CD14-positive monocyte (primary cell): ENCODE measurements around the gene OR2W3. TPM values are rescaled to one million over a fixed set of nuclear protein-coding genes. Genes with fewer than 3 reads are reported as not detected.

Experiments
- DNase-seq, 3 donors: peaks; one replicate each; pipeline ENCODE4 v3.0.0-alpha.2; 2011 to 2022
- H2AFZ ChIP-seq: 2 replicates; pipeline ENCODE4 v1.6.0; 2012; ENCODE audit warnings: mild to moderate bottlenecking, low read depth, low read length, inconsistent platforms; ENCODE audit not compliant: insufficient read depth, poor library complexity, severe bottlenecking
- H3K27ac ChIP-seq, 2 donors: 1 replicate in 1 of 2; 2 replicates in 1 of 2; pipeline ENCODE4 v1.5.1; 2012 to 2013; ENCODE audit warnings: low read length in 2 of 2, control low read depth in 1 of 2, inconsistent platforms in 1 of 2, low read depth in 1 of 2, mild to moderate bottlenecking in 1 of 2
- H3K27me3 ChIP-seq, 2 donors: one replicate each; pipeline versions ENCODE4 v1.6.0 to v1.6.1; 2011 to 2013; ENCODE audit warnings: low read length in 2 of 2; ENCODE audit not compliant: control insufficient read depth in 2 of 2, insufficient read depth in 2 of 2
- H3K36me3 ChIP-seq, 2 donors: replicated peaks in 1 of 2; 1 replicate in 1 of 2; 2 replicates in 1 of 2; pipeline versions ENCODE4 v1.5.1 to v1.6.1; 2012 to 2013; ENCODE audit warnings: low read length in 2 of 2, control low read depth in 1 of 2, inconsistent platforms in 1 of 2, mild to moderate bottlenecking in 1 of 2; ENCODE audit not compliant: insufficient read depth in 2 of 2, control insufficient read depth in 1 of 2
- H3K4me1 ChIP-seq, 2 donors: 1 replicate in 1 of 2; 2 replicates in 1 of 2; pipeline versions ENCODE4 v1.5.1 to v1.6.1; 2012 to 2013; ENCODE audit warnings: low read length in 2 of 2, control low read depth in 1 of 2, inconsistent platforms in 1 of 2, mild to moderate bottlenecking in 1 of 2, moderate library complexity in 1 of 2; ENCODE audit not compliant: insufficient read depth in 2 of 2, control insufficient read depth in 1 of 2
- H3K4me2 ChIP-seq: replicated peaks from 2 replicates; pipeline ENCODE3; 2012; ENCODE audit warnings: low read length, moderate library complexity, mild to moderate bottlenecking; ENCODE audit not compliant: poor library complexity, severe bottlenecking; ENCODE audit errors: extremely low read depth
- H3K4me3 ChIP-seq, 3 experiments: fragments of 200-600 bp in 1 of 3; sonication (generic) in 1 of 3; replicated peaks in 1 of 3; 1 replicate in 2 of 3; 2 replicates in 1 of 3; pipeline ENCODE4 v1.5.1; 2011 to 2013; ENCODE audit warnings: low read length in 3 of 3, mild to moderate bottlenecking in 3 of 3, control low read depth in 2 of 3, low read depth in 2 of 3, inconsistent platforms in 1 of 3, moderate library complexity in 1 of 3
- H3K79me2 ChIP-seq: 2 replicates; pipeline ENCODE4 v1.6.0; 2012; ENCODE audit warnings: mild to moderate bottlenecking, control low read depth, inconsistent platforms, low read length, moderate library complexity; ENCODE audit not compliant: insufficient read depth
- H3K9ac ChIP-seq: 2 replicates; pipeline ENCODE4 v1.6.0; 2017; ENCODE audit warnings: low read length, mild to moderate bottlenecking; ENCODE audit not compliant: insufficient read depth, poor library complexity, severe bottlenecking
- H3K9me3 ChIP-seq, 2 donors: replicated peaks in 1 of 2; 1 replicate in 1 of 2; 2 replicates in 1 of 2; pipeline versions ENCODE4 v1.5.1 to v1.6.1; 2012 to 2013; ENCODE audit warnings: low read length in 2 of 2, control low read depth in 1 of 2; ENCODE audit not compliant: control insufficient read depth in 1 of 2, insufficient read depth in 1 of 2
- H4K20me1 ChIP-seq: 2 replicates; pipeline ENCODE4 v1.6.0; 2012; ENCODE audit warnings: mild to moderate bottlenecking, low read length, control low read depth, moderate library complexity; ENCODE audit not compliant: insufficient read depth
- H3K27ac Mint-ChIP-seq, 7 donors: one replicate each; pipeline ENCODE4 v1.8.0; 2020; ENCODE audit warnings: mild to moderate bottlenecking in 7 of 7, mixed read lengths in 7 of 7, moderate library complexity in 6 of 7, inconsistent platforms in 2 of 7
- H3K27me3 Mint-ChIP-seq, 3 donors: one replicate each; pipeline ENCODE4 v1.8.0; 2021 to 2022; ENCODE audit warnings: low read depth in 3 of 3, mild to moderate bottlenecking in 3 of 3, mixed read lengths in 3 of 3, moderate library complexity in 3 of 3, inconsistent platforms in 1 of 3
- H3K36me3 Mint-ChIP-seq, 2 donors: one replicate each; pipeline ENCODE4 v1.8.0; 2020; ENCODE audit warnings: mixed read lengths in 2 of 2, inconsistent platforms in 1 of 2, mild to moderate bottlenecking in 1 of 2
- H3K4me1 Mint-ChIP-seq: one replicate; pipeline ENCODE4 v1.8.0; 2020; ENCODE audit warnings: mild to moderate bottlenecking, mixed read lengths
- H3K4me3 Mint-ChIP-seq, 2 donors: one replicate each; pipeline ENCODE4 v1.8.0; 2020; ENCODE audit warnings: mild to moderate bottlenecking in 2 of 2, mixed read lengths in 2 of 2, moderate library complexity in 1 of 2
- H3K9me3 Mint-ChIP-seq, 7 donors: one replicate each; pipeline ENCODE4 v1.8.0; 2020 to 2022; ENCODE audit warnings: mixed read lengths in 7 of 7, mild to moderate bottlenecking in 6 of 7, moderate library complexity in 6 of 7, inconsistent platforms in 2 of 7
- WGBS: methylation state at CpG from one replicate; pipeline ENCODE4 v1.1.5; 2013; ENCODE audit warnings: missing lambda C conversion rate; ENCODE audit not compliant: insufficient coverage; 5-methylcytosine and 5-hydroxymethylcytosine counted together
- intact Hi-C, 2 donors: fragments of 100-400 bp; cut with micrococcal nuclease; formaldehyde crosslinking; loops; one replicate each; pipeline versions ENCODE4 v1.15.0 to v1.15.1; 2023
- polyA plus RNA-seq, 3 donors: library from polyadenylated mRNA; depleted of rRNA in 1 of 3; unstranded in 2 of 3; stranded (reverse) in 1 of 3; fragments of 300-500 nt in 2 of 3; fragments of >200 nt in 1 of 3; fragmentation: Illumina TruSeq in 2 of 3; gene quantifications; 1 replicate in 2 of 3; 2 replicates in 1 of 3; pipeline ENCODE4 v1.2.3, GENCODE V29; 2012 to 2021
- TF ChIP-seq, protein P1 (sequence below): fragments of 200-600 bp; IDR thresholded peaks from one replicate; pipeline ENCODE4 v1.8.0; 2022; ENCODE audit warnings: antibody characterized with exemption, mild to moderate bottlenecking

OR2W3 gene
- polyA plus RNA-seq, 3 donors, result 0.09 to 0.31 TPM; not detected in 1

DNA sequence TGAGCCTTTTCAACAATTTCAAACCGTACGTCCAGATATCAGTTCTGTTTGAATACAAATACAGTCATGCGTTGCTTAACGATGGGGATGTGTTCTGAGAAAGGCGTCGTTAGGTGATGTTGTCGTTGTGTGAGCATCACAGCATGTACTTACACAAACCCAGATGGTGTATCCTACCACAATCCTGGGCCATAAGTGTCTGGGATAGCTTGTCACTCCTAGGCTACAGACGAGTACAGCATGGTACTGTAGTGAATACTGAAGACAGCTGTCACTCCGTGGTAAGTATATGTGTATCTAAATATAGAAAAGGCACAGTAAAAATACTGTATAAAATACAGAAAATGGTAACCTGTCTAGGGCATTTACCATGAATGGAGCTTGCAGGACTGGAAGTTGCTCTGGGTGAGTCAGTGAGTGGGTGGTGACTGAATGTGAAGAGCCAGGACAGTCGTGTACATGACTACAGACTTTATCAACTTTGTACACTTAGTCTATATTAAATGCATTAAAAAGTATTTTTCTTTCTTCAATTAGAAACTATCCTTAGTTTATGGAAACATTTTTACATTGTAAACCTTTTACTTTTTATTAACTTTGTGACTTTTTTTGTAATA, 10.5 kb upstream of the OR2W3 start:
- H3K27me3 ChIP-seq, result no peaks in the 10 kb centered on the region
- no peak overlapping the region for H3K4me3 ChIP-seq
- Mint-ChIP-seq H3K27ac (peak overlapping the region in 1 of 7 donors; percentile 18), H3K36me3 (no peaks in the 10 kb centered on the region), H3K4me1 (no peaks in the 10 kb centered on the region), H3K4me3 (no peak overlapping the region), H3K27me3 (no peaks in the 10 kb centered on the region), H3K9me3 (peaks cover 0 to 5% (median 0%) of the 10 kb centered on the region in 7 donors)
- intact Hi-C loops, result no loop called here
- 98% methylated on average over 7 of the region's 10 CpGs for WGBS
- H3K79me2 ChIP-seq, result no peaks in the 10 kb centered on the region
- no peak for DNase-seq
- no peak overlapping the region for H3K27ac ChIP-seq
- no peak overlapping the region for H2AFZ ChIP-seq
- no peaks in the 10 kb centered on the region for H3K9me3 ChIP-seq
- H4K20me1 ChIP-seq, result no peaks in the 10 kb centered on the region
- no peak overlapping the region for H3K9ac ChIP-seq
- TF ChIP-seq, protein P1, sequence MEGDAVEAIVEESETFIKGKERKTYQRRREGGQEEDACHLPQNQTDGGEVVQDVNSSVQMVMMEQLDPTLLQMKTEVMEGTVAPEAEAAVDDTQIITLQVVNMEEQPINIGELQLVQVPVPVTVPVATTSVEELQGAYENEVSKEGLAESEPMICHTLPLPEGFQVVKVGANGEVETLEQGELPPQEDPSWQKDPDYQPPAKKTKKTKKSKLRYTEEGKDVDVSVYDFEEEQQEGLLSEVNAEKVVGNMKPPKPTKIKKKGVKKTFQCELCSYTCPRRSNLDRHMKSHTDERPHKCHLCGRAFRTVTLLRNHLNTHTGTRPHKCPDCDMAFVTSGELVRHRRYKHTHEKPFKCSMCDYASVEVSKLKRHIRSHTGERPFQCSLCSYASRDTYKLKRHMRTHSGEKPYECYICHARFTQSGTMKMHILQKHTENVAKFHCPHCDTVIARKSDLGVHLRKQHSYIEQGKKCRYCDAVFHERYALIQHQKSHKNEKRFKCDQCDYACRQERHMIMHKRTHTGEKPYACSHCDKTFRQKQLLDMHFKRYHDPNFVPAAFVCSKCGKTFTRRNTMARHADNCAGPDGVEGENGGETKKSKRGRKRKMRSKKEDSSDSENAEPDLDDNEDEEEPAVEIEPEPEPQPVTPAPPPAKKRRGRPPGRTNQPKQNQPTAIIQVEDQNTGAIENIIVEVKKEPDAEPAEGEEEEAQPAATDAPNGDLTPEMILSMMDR, result no peak
- no peak overlapping the region for H3K4me2 ChIP-seq
- H3K36me3 ChIP-seq, result no peaks in the 10 kb centered on the region
- H3K4me1 ChIP-seq, result no peaks in the 10 kb centered on the region

DNA sequence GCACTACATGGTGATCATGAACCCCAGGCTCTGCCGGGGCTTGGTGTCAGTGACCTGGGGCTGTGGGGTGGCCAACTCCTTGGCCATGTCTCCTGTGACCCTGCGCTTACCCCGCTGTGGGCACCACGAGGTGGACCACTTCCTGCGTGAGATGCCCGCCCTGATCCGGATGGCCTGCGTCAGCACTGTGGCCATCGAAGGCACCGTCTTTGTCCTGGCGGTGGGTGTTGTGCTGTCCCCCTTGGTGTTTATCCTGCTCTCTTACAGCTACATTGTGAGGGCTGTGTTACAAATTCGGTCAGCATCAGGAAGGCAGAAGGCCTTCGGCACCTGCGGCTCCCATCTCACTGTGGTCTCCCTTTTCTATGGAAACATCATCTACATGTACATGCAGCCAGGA, 589 bp downstream of the OR2W3 start:
- Histone ChIP-seq H3K27me3 (no peaks in the 10 kb centered on the region), H3K79me2 (no peaks in the 10 kb centered on the region), H3K36me3 (no peaks in the 10 kb centered on the region), H2AFZ (no peak overlapping the region), H3K4me1 (no peaks in the 10 kb centered on the region), H3K4me3 (no peak overlapping the region), H4K20me1 (no peaks in the 10 kb centered on the region), H3K9me3 (peaks cover 0 to 23% of the 10 kb centered on the region in 2 donors), H3K9ac (no peak overlapping the region), H3K27ac (no peak overlapping the region), H3K4me2 (no peak overlapping the region)
- TF ChIP-seq, protein P1, result no peak
- H3K4me1 Mint-ChIP-seq, result no peaks in the 10 kb centered on the region
- DNase-seq, result no peak
- peaks cover 0 to 28% (median 0%) of the 10 kb centered on the region in 7 donors for H3K9me3 Mint-ChIP-seq
- H3K36me3 Mint-ChIP-seq, result peaks cover 0 to 2% of the 10 kb centered on the region in 2 donors
- WGBS, result 85% methylated on average over 14 of the region's 14 CpGs
- peaks cover 0 to 2% (median 0%) of the 10 kb centered on the region in 3 donors for H3K27me3 Mint-ChIP-seq
- intact Hi-C loops, result no loop called here
- H3K4me3 Mint-ChIP-seq, result no peak overlapping the region
- no peak overlapping the region for H3K27ac Mint-ChIP-seq
